ENCODE data around the gene PELI2. TPM values are rescaled to one million over a fixed set of nuclear protein-coding genes. Genes with fewer than 3 reads are reported as not detected.

Gene PELI2
- total and polyA plus RNA-seq, 2 experiments from 2014 or later, result 8.0 to 24.5 TPM

DNA sequence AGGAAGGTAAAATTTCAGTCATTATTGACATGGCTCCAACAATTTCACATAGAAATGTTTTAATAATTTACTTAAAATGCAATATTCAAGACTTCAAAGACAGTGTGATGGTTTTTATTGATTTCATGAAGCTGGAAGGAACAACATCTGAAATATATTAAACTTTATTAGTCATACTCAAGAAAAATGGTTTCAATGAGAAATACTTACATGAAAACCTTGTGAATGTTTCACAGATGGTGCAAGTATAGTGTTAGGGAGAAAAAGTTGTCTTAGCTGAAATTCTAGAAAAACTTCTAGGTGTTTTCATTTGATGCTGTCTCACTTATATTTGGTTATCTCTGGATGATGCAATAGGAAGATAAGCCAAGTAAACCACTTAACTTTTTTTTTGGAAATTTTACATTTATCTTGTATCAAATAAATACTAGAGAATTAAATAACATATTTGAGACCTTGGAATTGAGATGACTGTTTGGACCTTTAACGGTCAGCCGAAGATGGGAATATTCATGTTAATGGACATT, 65.5 kb downstream of the PELI2 start (continued):
- TF ChIP-seq, protein P1, sequence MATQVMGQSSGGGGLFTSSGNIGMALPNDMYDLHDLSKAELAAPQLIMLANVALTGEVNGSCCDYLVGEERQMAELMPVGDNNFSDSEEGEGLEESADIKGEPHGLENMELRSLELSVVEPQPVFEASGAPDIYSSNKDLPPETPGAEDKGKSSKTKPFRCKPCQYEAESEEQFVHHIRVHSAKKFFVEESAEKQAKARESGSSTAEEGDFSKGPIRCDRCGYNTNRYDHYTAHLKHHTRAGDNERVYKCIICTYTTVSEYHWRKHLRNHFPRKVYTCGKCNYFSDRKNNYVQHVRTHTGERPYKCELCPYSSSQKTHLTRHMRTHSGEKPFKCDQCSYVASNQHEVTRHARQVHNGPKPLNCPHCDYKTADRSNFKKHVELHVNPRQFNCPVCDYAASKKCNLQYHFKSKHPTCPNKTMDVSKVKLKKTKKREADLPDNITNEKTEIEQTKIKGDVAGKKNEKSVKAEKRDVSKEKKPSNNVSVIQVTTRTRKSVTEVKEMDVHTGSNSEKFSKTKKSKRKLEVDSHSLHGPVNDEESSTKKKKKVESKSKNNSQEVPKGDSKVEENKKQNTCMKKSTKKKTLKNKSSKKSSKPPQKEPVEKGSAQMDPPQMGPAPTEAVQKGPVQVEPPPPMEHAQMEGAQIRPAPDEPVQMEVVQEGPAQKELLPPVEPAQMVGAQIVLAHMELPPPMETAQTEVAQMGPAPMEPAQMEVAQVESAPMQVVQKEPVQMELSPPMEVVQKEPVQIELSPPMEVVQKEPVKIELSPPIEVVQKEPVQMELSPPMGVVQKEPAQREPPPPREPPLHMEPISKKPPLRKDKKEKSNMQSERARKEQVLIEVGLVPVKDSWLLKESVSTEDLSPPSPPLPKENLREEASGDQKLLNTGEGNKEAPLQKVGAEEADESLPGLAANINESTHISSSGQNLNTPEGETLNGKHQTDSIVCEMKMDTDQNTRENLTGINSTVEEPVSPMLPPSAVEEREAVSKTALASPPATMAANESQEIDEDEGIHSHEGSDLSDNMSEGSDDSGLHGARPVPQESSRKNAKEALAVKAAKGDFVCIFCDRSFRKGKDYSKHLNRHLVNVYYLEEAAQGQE (IDR thresholded peaks at IDR 0.05; ENCODE audit: unreplicated experiment), result no peak
- no peak for TF ChIP-seq CREB1 (CRISPR knock-in tag; IDR thresholded peaks at IDR 0.05; ENCODE audit: low read depth)
- TF ChIP-seq JUNB (IDR thresholded peaks at IDR 0.05; ENCODE audit: unreplicated experiment), result no peak
- TF ChIP-seq STAT1 (IDR thresholded peaks at IDR 0.05; ENCODE audit: unreplicated experiment), result no peak
- no peak for TF ChIP-seq ZNF114 (CRISPR knock-in tag; IDR thresholded peaks at IDR 0.05)
- TF ChIP-seq NANOG (IDR thresholded peaks at IDR 0.05; ENCODE audit: borderline replicate concordance), result no peak
- TF ChIP-seq EZH2phosphoT487 (IDR thresholded peaks at IDR 0.05; ENCODE audit: unreplicated experiment), result no peak
- no peak for TF ChIP-seq EZH2 (IDR thresholded peaks at IDR 0.05; ENCODE audit: low read depth, unreplicated experiment)
- TF ChIP-seq, protein P2, sequence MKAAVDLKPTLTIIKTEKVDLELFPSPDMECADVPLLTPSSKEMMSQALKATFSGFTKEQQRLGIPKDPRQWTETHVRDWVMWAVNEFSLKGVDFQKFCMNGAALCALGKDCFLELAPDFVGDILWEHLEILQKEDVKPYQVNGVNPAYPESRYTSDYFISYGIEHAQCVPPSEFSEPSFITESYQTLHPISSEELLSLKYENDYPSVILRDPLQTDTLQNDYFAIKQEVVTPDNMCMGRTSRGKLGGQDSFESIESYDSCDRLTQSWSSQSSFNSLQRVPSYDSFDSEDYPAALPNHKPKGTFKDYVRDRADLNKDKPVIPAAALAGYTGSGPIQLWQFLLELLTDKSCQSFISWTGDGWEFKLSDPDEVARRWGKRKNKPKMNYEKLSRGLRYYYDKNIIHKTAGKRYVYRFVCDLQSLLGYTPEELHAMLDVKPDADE (IDR thresholded peaks at IDR 0.05), result no peak

DNA sequence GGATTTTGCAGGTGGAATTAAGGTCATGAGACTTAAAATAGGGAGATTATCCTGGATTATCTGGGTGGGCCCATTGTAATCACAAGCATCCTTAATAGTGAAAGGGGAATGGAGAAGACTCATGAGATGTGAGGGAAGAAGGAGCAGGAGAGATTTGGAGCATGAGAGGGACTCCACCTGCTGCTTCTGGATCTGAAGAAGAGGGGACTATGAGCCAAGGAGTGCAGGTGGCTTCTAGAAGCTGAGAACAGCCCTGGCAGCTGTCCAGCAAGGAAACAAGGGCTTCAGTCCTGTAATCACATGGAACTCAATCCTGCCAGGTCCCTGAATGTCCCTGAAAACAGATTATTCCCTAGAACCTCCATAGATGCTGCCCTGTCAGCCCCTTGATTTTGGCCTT, 67.8 kb downstream of the PELI2 start:
- Histone ChIP-seq H3K4me2 (no peak overlapping the region), H3K79me2 (replicated peaks; ENCODE audit: insufficient read depth) (peaks cover 14% of the 10 kb centered on the region), H4K20me1 (replicated peaks; ENCODE audit: insufficient read depth) (no peaks in the 10 kb centered on the region), H3K4me3 (no peak overlapping the region), H3K4me1 (ENCODE audit: insufficient read depth) (no peaks in the 10 kb centered on the region; the same call in 1 of the 2 replicates), H3K27ac (ENCODE audit: low read depth) (no peak overlapping the region), H3K9me2 (ENCODE audit: insufficient read depth) (no peaks in the 10 kb centered on the region), H3K36me3 (ENCODE audit: insufficient read depth) (no peaks in the 10 kb centered on the region), H2AFZ (no peak overlapping the region), H3F3A (replicated peaks; ENCODE audit: low read depth) (no peaks in the 10 kb centered on the region), H3K27me3 (ENCODE audit: insufficient read depth) (no peaks in the 10 kb centered on the region)
- TF ChIP-seq POLR2AphosphoS5 (IDR thresholded peaks at IDR 0.05; ENCODE audit: low read depth) (no peak), EZH2phosphoT487 (IDR thresholded peaks at IDR 0.05; ENCODE audit: unreplicated experiment) (no peak), STAT1 (IDR thresholded peaks at IDR 0.05; ENCODE audit: unreplicated experiment) (no peak)
- Mint-ChIP-seq H3K4me1 (peaks cover 15% of the 10 kb centered on the region), H3K9me3 (no peaks in the 10 kb centered on the region; the same call in 2 of the 3 replicates), H3K36me3 (ENCODE audit: low read depth) (no peaks in the 10 kb centered on the region), H3K4me3 (no peak overlapping the region), H3K27me3 (ENCODE audit: insufficient read depth, low read depth, poor library complexity) (no peaks in the 10 kb centered on the region), H3K27ac (no peak overlapping the region)
- ATAC-seq (no peak), DNase-seq (ENCODE audit: low spot score) (no peak)

All from GM23338 (cell line).